Suprapubic skin (tissue), 3 donors: ENCODE measurements around the gene MEF2B.

Experiments used
- EP300 ChIP-seq: sonication (generic); formaldehyde crosslinking; IDR thresholded peaks from one replicate; pipeline ENCODE4 v1.6.1; 2017; ENCODE audit warnings: antibody characterized with exemption
- POLR2A ChIP-seq, 2 donors: fragments of 450-650 bp; IDR thresholded peaks; one replicate each; pipeline ENCODE4 v1.6.1; 2017; ENCODE audit warnings: antibody characterized with exemption in 2 of 2, mild to moderate bottlenecking in 2 of 2, moderate library complexity in 2 of 2
- TF ChIP-seq, protein P1 (sequence below), 2 donors: fragments of 200-600 bp in 1 of 2; fragments of 450-650 bp in 1 of 2; sonication (generic) in 1 of 2; IDR thresholded peaks; one replicate each; pipeline ENCODE4 v1.5.1; 2016 to 2019; ENCODE audit warnings: antibody characterized with exemption in 2 of 2, mild to moderate bottlenecking in 1 of 2, moderate library complexity in 1 of 2

DNA sequence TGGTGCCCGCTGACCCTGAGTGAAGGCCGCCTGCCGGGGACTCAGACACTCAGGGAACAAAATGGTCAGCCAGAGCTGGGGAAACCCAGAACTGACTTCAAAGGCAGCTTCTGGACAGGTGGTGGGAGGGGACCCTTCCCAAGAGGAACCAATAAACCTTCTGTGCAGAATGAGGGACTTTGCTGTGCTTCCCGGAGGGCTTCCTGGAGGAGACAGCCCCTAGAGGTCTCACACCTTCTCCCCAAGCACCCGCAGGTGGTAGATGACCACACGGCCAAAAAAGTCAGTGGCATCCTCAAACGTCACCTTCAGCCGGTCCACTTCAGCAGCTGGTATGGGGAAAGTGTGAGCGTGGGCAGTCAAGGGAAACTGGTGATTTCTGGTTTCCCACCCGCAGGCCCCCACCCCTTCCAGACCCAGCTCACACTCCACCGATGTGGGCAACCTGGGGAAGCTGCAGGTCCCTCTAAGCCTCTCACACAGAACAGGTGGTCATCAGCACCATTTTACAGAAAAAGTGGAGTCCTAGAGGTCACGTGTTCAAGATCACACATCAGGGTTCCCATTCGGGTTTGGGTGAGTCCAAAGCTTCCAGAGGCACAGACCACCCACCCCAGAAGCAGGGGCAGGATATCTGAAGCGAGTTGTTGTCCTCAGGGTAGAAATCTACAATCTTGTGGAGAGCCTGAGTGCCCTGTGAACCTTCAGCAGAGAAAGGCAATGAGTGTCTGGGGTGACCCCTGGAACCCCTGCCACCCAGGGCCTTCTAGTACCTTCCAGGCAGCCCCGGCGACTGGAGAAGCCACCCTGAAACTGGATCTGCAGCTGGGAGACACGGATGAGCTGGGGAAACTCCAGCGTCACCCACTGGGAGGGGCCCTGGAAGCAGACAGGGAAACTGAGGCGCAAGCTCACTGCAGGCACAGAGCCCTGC, 31.9 kb upstream of the MEF2B start:
- TF ChIP-seq, protein P1, sequence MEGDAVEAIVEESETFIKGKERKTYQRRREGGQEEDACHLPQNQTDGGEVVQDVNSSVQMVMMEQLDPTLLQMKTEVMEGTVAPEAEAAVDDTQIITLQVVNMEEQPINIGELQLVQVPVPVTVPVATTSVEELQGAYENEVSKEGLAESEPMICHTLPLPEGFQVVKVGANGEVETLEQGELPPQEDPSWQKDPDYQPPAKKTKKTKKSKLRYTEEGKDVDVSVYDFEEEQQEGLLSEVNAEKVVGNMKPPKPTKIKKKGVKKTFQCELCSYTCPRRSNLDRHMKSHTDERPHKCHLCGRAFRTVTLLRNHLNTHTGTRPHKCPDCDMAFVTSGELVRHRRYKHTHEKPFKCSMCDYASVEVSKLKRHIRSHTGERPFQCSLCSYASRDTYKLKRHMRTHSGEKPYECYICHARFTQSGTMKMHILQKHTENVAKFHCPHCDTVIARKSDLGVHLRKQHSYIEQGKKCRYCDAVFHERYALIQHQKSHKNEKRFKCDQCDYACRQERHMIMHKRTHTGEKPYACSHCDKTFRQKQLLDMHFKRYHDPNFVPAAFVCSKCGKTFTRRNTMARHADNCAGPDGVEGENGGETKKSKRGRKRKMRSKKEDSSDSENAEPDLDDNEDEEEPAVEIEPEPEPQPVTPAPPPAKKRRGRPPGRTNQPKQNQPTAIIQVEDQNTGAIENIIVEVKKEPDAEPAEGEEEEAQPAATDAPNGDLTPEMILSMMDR (IDR thresholded peaks at IDR 0.05) = no peak
- TF ChIP-seq POLR2A (IDR thresholded peaks at IDR 0.05) = no peak
- TF ChIP-seq EP300 = no peak
